Endodermal cell (in vitro differentiated cells): Measurements from ENCODE around the gene SPATS2. TPM values are rescaled to one million over a fixed set of nuclear protein-coding genes. Genes with fewer than 3 reads are reported as not detected.

Experiments used
- DNase-seq: peaks from one replicate; pipeline ENCODE4 v3.0.0-alpha.2; 2017
- H3K27ac ChIP-seq: 2 replicates; pipeline ENCODE4 v1.5.1; 2013; ENCODE audit warnings: mild to moderate bottlenecking, low read depth, low read length, moderate library complexity
- H3K27me3 ChIP-seq: 2 replicates; pipeline ENCODE4 v1.6.1; 2013; ENCODE audit warnings: mild to moderate bottlenecking, low read length, moderate library complexity; ENCODE audit not compliant: insufficient read depth, control insufficient read depth, poor library complexity, severe bottlenecking
- H3K36me3 ChIP-seq: 2 replicates; pipeline ENCODE4 v1.7.0; 2013; ENCODE audit warnings: mild to moderate bottlenecking, low read length, moderate library complexity; ENCODE audit not compliant: control insufficient read depth, insufficient read depth
- H3K4me1 ChIP-seq: one replicate; pipeline ENCODE4 v1.7.0; 2013; ENCODE audit warnings: low read length; ENCODE audit not compliant: control insufficient read depth, insufficient read depth
- H3K4me3 ChIP-seq: 2 replicates; pipeline ENCODE4 v1.5.1; 2013; ENCODE audit warnings: mild to moderate bottlenecking, low read length, moderate library complexity
- H3K9ac ChIP-seq: 2 replicates; pipeline ENCODE4 v1.6.1; 2013; ENCODE audit warnings: mild to moderate bottlenecking, low read length, moderate library complexity; ENCODE audit not compliant: poor library complexity, severe bottlenecking; ENCODE audit errors: extremely low read depth
- H3K9me3 ChIP-seq: 2 replicates; pipeline ENCODE4 v1.6.1; 2013; ENCODE audit warnings: mild to moderate bottlenecking, low read length, moderate library complexity; ENCODE audit not compliant: control insufficient read depth
- H3K27ac Mint-ChIP-seq: 2 replicates; pipeline ENCODE4 v1.8.0; 2020; ENCODE audit warnings: mixed read lengths
- H3K27me3 Mint-ChIP-seq: 2 replicates; pipeline ENCODE4 v1.8.0; 2021; ENCODE audit warnings: mild to moderate bottlenecking, mixed read lengths; ENCODE audit not compliant: insufficient read depth
- H3K36me3 Mint-ChIP-seq: 2 replicates; pipeline ENCODE4 v1.8.0; 2020; ENCODE audit warnings: low read depth, mixed read lengths
- H3K4me1 Mint-ChIP-seq: 2 replicates; pipeline ENCODE4 v1.8.0; 2020; ENCODE audit warnings: mixed read lengths
- H3K4me3 Mint-ChIP-seq: 2 replicates; pipeline ENCODE4 v1.8.0; 2020; ENCODE audit warnings: mild to moderate bottlenecking, moderate library complexity, mixed read lengths
- H3K9me3 Mint-ChIP-seq: 2 replicates; pipeline ENCODE4 v1.8.0; 2020; ENCODE audit warnings: mild to moderate bottlenecking, mixed read lengths
- WGBS, 2 experiments: methylation state at CpG; one replicate each; pipeline versions ENCODE4 v1.1.5 to v1.1.7; 2013; ENCODE audit warnings: missing lambda C conversion rate in 2 of 2, mixed read lengths in 1 of 2; ENCODE audit not compliant: insufficient coverage in 1 of 2, insufficient read length in 1 of 2; 5-methylcytosine and 5-hydroxymethylcytosine counted together
- total RNA-seq, 2 donors: library from RNA; stranded (reverse); fragmentation: NEBNext Ultra II Directional in 1 of 2; extraction: Animal tissue kit (Norgen Biotek cat#: 25700) in 1 of 2; gene quantifications; 2 replicates in 1 of 2; 3 replicates in 1 of 2; pipeline ENCODE4 v1.2.1, GENCODE V29; 2021
- TF ChIP-seq, protein P1 (sequence below): fragments of 200-600 bp; sonication (generic); conservative IDR thresholded peaks from 2 replicates; pipeline ENCODE4 v1.5.0; 2021; ENCODE audit warnings: antibody characterized with exemption, mild to moderate bottlenecking

Gene SPATS2
- total RNA-seq, 2 donors from 2014 or later: 50.2 to 64.8 TPM

DNA sequence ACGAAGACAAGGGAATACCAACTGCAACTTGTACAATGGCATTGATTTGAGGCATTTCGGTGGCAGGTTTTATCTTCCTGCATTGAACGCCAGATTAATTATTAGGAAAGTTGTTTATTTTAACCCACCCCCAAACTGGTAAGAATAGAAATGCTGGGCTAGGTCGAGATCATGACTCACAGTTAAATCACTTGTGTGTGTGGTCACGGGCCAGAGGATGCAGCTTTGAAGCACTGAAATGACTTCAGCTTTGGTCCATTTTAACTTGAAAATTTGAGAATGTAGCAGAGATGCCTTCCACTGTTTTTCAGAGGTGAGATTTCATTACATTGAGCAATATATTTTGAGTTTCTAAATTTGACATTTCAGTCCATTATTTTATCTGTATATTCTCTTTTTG, 148.0 kb downstream of the SPATS2 start:
- Mint-ChIP-seq H3K36me3 (peaks cover 15% of the 10 kb centered on the region), H3K4me1 (no peaks in the 10 kb centered on the region), H3K27me3 (no peaks in the 10 kb centered on the region), H3K9me3 (no peaks in the 10 kb centered on the region), H3K4me3 (no peak overlapping the region), H3K27ac (no peak overlapping the region)
- Histone ChIP-seq H3K4me3 (no peak overlapping the region), H3K9ac (no peak overlapping the region), H3K27ac (no peak overlapping the region), H3K27me3 (no peaks in the 10 kb centered on the region), H3K36me3 (peaks cover 35% of the 10 kb centered on the region), H3K4me1 (no peaks in the 10 kb centered on the region), H3K9me3 (no peaks in the 10 kb centered on the region)
- TF ChIP-seq, protein P1, sequence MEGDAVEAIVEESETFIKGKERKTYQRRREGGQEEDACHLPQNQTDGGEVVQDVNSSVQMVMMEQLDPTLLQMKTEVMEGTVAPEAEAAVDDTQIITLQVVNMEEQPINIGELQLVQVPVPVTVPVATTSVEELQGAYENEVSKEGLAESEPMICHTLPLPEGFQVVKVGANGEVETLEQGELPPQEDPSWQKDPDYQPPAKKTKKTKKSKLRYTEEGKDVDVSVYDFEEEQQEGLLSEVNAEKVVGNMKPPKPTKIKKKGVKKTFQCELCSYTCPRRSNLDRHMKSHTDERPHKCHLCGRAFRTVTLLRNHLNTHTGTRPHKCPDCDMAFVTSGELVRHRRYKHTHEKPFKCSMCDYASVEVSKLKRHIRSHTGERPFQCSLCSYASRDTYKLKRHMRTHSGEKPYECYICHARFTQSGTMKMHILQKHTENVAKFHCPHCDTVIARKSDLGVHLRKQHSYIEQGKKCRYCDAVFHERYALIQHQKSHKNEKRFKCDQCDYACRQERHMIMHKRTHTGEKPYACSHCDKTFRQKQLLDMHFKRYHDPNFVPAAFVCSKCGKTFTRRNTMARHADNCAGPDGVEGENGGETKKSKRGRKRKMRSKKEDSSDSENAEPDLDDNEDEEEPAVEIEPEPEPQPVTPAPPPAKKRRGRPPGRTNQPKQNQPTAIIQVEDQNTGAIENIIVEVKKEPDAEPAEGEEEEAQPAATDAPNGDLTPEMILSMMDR: no peak
- WGBS, 2 experiments: 94% methylated on average over 5 of the region's 5 CpGs
- no peak for DNase-seq

DNA sequence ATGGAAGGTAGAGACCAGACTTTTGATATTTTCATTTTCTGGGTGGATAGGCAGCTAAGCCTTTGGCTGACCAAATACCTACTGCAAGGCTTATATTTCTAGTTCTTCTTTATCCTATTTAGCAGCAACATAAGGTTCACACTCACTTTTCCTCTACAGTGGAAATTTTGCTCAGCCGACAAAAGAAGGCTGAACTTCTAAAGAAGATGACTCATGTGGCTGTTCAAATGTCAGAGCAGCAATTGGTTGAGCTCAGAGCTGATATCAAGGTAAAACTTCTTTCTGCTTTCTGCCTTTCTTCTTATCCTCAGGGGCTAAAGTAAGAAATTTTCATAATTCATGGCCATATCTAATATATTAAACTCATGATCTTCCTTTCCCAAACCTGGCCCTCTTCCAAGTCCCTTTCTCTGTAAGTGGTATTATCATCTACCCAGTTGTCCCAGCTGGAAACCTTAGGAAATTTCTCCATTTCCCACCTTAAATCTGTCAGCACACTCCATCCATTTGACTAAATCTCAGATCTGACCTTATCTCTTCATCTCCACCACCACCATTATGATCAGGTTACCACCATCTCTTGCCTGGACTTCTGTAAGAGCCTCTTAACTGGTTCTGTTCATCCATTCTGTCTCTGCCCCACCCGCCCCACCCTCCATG, 151.8 kb downstream of the SPATS2 start:
- H3K27ac Mint-ChIP-seq: no peak overlapping the region
- H3K4me3 ChIP-seq: no peak overlapping the region
- TF ChIP-seq, protein P1: no peak
- no peaks in the 10 kb centered on the region for H3K27me3 Mint-ChIP-seq
- peaks cover 35% of the 10 kb centered on the region for H3K36me3 Mint-ChIP-seq
- no peaks in the 10 kb centered on the region for H3K9me3 Mint-ChIP-seq
- H3K4me1 ChIP-seq: no peaks in the 10 kb centered on the region
- no peak overlapping the region for H3K9ac ChIP-seq
- H3K27me3 ChIP-seq: no peaks in the 10 kb centered on the region
- WGBS, 2 experiments: 86% methylated on average over 2 of the region's 2 CpGs; no CpG with 5 or more reads in 1 of the 2 experiments
- no peak for DNase-seq
- H3K4me1 Mint-ChIP-seq: no peaks in the 10 kb centered on the region
- H3K27ac ChIP-seq: no peak overlapping the region
- peaks cover 53% of the 10 kb centered on the region for H3K36me3 ChIP-seq
- H3K4me3 Mint-ChIP-seq: no peak overlapping the region
- H3K9me3 ChIP-seq: no peaks in the 10 kb centered on the region

DNA sequence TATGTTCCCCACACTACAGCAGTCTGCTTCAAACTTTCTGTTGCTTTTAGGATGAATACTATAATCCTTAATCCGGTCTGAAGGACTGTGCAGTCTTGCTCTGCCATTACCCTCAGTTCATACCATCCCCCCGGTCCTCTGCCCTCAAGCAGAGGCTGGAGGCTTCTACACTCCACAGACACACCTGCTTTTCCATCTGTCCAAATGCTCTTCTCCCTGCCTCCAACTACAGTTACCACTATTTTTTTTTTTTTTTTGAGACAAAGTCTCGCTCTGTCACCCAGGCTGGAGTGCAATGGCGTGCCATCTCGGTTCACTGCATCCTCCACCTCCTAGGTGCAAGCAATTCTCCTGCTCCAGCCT, 152.3 kb downstream of the SPATS2 start:
- Histone ChIP-seq H3K4me3 (no peak overlapping the region), H3K9me3 (no peaks in the 10 kb centered on the region), H3K9ac (no peak overlapping the region), H3K4me1 (no peaks in the 10 kb centered on the region), H3K36me3 (peaks cover 57% of the 10 kb centered on the region), H3K27me3 (no peaks in the 10 kb centered on the region), H3K27ac (no peak overlapping the region)
- H3K4me3 Mint-ChIP-seq: no peak overlapping the region
- no peak for DNase-seq
- H3K9me3 Mint-ChIP-seq: no peaks in the 10 kb centered on the region
- 83 to 93% methylated on average over 4 to 5 of the region's 5 CpGs for WGBS, 2 experiments
- no peaks in the 10 kb centered on the region for H3K27me3 Mint-ChIP-seq
- peaks cover 38% of the 10 kb centered on the region for H3K36me3 Mint-ChIP-seq
- TF ChIP-seq, protein P1: no peak
- H3K4me1 Mint-ChIP-seq: no peaks in the 10 kb centered on the region
- H3K27ac Mint-ChIP-seq: no peak overlapping the region
